HG02840 (cell line): Measurements from ENCODE around the gene STX1B.
A peak's percentile ranks its signal among the peaks of the same experiment; 100 is the strongest.

Experiments used
- ATAC-seq: cut with Tn5 transposase; IDR thresholded peaks from one replicate; pipeline ENCODE4 v1.9.1; 2021; ENCODE audit warnings: mild to moderate bottlenecking, moderate library complexity, moderate number of reproducible peaks; ENCODE audit not compliant: unreplicated experiment, low FRiP score

Gene STX1B

DNA sequence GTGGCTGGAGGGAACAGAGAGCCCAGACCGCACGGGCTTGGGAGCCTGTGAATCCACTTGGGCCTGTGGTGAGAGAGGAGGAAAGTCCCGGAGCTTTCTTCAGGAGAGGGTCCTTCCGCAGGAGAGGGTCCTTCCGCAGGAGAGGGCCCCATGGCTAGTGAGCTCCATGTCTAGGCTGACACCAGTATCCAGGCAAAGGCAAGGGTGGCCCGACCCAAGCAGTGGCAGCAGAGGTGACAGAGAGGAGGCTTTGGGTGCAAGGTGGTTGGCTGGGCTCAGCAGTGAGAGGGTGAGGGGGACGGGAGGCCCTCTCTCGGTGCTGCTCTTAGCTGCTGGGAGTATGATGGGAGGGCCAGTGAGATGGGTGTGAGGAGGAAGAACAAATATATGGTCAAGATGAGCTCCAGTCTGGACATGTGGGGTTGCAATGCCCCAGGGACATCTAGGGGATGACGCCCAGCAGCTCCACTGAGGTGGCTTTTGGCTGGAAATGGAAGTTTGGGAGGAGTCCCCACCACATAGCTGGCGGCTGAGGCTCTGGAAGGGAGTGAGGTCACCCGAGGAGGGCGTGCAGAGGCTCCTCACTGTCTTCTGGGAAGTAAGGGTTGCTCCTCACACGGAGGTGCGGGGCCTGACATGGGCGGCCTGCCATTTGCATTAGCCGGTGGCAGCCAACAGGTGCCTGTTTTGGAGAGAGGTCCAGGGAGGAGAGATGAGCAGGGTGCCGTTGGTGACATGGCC is 27.7 kb downstream of the STX1B start:
- ATAC-seq: no peak

DNA sequence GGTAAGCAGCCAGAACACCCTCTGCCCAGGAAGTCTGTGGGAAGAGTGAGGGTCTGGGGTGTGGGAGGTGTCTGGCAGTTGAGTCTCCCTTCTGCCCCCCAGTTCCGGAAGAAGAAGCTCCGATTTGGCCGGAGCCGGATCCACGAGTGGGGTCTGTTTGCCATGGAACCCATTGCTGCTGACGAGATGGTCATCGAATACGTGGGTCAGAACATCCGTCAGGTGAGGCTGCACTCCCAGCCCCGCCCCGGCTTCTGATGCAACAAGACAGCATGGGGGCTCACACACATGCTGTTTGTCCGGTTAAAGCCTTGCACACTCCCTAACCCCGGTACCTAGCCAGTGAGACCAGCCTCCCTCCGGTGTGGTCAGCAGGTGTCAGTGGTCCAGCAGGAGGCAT is 29.5 kb downstream of the STX1B start:
- ATAC-seq: no peak

DNA sequence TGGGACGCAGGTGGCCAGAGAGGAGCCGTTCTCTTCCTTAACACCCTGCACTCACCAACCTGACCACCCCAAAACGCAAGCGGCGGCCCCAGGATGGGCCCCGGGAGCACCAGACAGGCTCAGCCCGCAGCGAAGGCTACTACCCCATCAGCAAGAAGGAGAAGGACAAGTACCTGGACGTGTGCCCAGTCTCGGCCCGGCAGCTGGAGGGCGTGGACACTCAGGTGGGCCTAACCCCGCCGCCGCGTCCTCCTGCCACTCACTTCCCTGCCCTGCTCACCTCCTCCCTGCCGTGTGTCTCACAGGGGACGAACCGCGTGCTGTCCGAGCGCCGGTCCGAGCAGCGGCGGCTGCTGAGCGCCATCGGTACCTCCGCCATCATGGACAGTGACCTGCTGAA is 30.0 kb downstream of the STX1B start:
- ATAC-seq: no peak

DNA sequence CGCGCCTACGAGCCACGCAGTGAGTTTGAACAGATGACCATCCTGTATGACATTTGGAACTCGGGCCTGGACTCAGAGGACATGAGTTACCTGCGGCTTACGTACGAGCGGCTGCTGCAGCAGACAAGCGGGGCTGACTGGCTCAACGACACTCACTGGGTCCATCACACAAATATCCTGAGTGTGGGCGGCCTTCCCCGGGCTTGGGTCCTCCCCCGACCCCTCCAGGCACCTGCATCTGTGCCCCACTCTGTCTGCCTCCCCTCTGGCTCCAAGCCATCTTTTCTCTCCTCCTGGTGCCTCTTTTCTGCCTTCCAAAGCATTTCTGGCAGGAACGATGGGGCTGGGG is 30.4 kb downstream of the STX1B start:
- no peak for ATAC-seq

DNA sequence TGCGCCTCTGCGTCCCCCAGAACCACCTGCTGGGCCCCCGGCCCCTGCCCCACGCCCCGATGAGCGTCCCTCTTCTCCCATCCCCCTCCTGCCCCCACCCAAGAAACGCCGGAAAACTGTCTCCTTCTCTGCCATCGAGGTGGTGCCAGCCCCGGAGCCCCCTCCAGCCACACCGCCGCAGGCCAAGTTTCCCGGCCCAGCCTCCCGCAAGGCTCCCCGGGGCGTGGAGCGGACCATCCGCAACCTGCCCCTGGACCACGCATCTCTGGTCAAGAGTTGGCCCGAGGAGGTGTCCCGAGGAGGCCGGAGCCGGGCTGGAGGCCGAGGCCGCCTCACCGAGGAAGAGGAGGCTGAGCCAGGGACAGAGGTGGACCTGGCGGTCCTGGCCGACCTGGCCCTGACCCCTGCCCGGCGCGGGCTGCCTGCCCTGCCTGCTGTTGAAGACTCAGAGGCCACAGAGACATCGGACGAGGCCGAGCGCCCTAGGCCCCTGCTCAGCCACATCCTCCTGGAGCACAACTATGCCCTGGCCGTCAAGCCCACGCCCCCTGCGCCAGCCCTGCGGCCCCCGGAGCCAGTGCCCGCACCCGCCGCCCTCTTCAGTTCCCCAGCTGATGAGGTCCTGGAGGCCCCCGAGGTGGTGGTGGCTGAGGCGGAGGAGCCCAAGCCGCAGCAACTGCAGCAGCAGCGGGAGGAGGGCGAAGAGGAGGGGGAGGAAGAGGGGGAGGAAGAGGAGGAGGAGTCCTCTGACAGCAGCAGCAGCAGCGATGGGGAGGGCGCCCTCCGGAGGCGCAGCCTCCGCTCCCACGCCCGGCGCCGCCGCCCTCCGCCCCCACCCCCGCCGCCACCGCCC is 31.0 kb downstream of the STX1B start:
- ATAC-seq: no peak

DNA sequence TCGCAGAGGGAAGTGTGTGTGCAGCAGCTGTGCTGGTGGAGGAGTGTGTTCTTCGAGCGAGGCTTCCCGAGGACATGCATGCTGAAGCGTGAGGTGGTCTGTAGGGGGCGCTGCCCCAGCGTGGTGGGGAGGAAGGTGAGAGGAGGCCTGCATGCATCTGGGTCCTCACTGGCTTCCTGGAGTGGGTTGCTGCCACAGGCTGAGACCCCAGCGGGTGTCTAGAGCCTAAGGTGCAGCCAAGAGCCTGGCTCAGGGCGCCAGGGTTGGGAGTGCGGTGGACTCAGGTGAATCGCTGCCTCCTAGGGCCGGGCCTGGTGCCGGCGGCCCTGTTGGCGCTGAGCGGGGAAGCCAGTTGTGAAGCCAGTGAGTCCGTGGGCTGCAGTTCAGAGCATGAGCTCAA is 32.9 kb downstream of the STX1B start:
- no peak for ATAC-seq

DNA sequence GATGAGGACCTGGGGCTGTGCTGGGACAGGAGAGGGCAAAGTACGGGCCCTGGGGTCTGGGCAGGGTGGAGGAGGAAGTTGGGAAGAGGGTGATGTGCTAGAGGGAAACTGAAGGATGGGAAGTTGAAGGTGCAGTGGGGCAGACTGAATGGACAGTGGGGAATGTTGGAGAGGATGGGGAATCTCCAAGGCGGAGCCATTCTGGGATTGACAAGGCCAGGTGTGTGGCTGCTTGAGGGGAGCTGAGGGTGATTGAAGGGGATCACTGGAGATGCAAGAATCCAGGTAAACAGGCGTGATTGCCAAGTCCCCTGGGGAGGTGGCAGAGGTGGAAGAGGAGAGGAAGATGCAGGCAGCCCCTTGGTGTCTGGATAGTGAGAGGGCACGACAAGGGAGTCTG is 34.0 kb downstream of the STX1B start:
- no peak for ATAC-seq

DNA sequence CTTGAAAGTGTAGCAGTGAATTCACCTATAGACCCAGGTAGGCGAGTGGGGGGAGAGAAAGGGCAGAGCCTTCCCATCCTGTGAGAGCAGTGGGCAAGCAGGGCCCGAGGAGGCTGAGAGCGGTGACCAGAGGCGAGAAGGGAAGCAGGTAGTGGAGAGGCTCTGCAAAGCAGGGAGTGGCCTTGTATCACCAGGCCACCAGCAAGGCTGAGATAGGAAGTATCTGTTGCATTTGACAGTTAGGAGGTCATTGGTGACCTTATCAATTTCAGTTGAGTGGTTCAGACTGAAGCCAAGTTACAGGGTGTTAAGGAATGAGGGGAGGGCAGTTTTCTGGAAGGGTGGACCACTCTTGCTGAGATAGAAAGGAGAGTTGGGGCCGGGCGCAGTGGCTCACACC is 36.1 kb downstream of the STX1B start:
- no peak for ATAC-seq

DNA sequence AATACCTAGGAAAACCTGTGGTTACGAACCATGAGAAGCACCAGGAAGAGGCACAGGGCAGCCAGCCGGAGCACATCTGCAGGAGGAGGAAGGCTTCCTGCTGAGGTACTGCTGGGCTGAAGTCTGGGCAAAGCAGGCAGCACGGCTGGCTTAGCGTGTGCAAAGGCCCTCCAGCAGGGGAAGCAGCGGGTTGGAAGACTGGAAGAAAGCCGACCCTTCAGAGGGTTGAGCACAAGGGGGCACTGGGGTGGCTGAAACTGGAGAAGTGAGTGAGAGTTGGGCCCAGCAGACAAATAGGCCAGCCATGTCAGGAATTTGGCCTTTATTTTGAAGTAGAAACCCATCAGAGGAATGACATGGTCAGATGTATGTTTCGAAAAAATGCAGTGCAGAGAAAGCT is 37.6 kb downstream of the STX1B start:
- ATAC-seq: no peak

DNA sequence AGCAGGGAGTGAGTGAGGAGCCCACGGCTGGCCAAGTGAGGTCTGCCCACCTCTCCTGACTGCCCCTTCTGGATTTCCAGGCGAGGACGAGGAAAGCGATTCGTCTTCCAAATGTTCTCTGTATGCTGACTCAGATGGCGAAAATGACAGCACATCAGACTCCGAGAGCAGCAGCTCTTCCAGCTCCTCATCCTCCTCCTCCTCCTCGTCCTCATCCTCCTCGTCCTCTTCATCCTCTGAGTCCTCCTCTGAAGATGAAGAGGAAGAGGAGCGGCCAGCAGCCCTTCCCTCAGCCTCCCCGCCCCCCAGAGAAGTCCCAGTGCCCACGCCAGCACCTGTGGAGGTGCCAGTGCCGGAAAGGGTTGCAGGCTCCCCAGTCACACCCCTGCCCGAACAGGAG is 39.1 kb downstream of the STX1B start:
- no peak for ATAC-seq

DNA sequence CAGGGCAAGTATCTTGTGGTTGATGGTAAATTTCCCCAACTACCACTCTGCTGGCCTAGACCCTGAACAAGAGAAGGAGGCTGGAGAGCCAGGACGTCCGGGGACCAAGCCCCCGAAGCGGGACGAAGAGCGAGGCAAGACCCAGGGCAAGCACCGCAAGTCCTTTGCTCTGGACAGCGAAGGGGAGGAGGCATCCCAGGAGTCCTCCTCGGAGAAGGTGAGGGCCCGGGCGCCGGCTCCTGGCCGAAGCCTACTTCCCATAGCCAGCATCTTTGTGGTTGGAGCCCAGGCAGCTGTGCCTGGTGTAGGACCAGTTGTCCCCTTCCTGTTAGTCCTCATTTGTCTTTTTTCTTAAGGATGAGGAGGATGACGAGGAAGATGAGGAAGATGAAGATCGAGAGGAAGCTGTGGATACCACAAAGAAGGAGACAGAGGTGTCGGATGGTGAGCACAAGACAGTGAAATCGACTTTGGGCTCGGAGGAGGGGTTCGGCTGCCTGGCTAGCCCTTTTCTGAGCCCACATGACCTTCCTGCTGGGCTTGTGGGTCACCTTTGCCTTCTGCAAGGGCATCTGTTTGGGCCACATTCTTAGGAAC is 41.1 kb downstream of the STX1B start:
- ATAC-seq: no peak

DNA sequence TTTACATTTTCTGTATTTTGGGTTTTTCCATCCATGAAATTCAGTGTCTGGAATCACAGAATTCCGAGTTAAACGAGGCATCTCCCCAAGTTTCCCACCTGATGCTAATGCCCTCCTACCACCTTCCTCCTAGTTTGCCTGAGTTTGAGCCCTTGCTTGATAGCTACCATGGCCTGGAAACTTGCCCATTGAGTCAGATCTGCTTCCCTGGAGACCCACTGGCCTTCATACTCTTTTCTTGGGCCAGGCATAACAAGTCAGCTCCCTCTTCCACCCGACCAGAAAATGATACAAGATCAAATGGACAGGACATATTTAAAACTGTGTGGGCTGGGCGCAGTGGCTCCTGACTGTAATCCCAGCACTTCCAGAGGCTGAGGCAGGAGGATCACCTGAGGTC is 42.6 kb downstream of the STX1B start:
- ATAC-seq: no peak

DNA sequence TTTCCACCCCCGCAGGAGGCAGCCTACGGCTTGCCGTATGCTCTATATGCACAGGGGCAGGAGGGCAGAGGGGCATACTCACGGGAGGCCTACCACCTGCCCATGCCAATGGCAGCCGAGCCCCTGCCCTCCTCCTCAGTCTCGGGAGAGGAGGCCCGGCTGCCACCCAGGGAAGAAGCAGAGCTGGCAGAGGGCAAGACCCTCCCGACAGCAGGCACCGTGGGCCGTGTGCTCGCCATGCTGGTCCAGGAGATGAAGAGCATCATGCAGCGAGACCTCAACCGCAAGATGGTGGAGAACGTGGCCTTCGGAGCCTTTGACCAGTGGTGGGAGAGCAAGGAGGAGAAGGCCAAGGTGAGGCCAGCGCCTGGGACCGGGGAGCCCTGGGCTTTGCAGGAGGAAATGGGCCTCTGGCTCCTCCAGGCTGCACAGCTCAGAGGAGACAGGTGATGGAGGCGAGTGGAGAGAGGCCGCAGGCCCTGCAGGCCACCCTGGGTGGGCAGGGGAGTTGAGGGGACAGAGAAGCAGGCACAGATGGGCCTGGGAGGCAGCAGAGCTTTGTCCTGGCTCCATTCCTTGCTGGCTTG is 44.3 kb downstream of the STX1B start:
- no peak for ATAC-seq

DNA sequence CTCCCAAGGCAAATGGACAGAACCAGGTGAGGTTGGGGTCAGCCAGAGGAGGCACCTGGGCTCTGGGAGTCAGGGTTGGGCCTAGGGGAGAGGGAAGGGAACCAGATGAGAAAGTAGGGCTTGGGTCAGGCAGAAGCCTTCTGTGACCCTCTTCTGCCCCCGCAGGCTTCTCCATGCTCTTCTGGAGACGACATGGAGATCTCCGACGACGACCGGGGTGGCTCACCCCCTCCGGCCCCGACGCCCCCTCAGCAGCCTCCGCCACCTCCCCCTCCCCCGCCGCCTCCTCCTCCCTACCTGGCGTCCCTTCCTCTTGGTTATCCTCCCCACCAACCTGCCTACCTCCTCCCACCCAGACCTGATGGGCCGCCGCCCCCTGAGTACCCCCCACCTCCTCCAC is 45.0 kb downstream of the STX1B start:
- ATAC-seq: no peak

DNA sequence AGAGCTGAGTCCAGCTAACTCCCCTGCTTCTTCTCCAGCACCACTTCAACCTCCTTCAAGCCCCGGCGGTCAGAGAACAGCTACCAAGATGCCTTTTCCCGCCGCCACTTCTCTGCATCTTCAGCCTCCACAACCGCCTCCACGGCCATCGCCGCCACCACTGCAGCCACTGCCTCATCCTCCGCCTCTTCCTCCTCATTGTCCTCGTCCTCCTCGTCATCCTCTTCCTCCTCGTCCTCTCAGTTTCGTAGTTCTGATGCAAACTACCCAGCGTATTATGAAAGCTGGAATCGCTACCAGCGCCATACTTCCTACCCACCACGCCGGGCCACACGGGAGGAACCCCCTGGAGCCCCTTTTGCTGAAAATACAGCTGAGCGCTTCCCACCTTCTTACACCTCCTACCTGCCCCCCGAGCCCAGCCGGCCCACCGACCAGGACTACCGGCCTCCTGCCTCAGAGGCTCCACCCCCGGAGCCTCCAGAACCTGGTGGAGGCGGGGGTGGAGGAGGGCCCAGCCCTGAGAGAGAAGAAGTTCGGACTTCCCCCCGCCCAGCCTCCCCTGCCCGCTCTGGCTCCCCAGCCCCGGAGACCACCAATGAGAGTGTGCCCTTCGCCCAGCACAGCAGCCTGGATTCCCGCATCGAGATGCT is 45.7 kb downstream of the STX1B start:
- no peak for ATAC-seq

DNA sequence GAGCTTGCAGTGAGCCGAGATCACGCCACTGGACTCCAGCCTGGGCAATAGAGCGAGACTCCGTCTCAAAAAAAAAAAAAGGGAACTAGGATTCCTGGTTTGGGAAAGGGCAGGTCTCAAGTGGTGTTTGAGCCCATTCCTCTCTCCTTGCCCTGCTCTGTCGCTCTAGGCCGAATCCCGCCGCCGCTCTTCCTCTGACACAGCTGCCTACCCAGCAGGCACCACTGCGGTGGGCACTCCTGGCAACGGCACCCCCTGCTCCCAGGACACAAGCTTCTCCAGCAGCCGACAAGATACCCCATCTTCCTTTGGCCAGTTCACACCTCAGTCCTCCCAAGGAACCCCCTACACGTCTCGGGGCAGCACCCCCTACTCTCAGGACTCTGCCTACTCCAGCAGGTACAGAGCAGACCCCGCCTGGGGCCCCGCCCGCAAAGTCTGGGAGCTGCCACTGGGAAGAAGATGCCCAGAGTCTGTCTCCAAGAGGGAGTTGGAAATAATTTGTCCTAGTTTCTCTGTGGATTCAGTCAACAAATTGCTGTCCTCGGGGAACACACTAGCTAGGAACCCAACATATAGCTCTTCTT is 46.4 kb downstream of the STX1B start:
- ATAC-seq: no peak

DNA sequence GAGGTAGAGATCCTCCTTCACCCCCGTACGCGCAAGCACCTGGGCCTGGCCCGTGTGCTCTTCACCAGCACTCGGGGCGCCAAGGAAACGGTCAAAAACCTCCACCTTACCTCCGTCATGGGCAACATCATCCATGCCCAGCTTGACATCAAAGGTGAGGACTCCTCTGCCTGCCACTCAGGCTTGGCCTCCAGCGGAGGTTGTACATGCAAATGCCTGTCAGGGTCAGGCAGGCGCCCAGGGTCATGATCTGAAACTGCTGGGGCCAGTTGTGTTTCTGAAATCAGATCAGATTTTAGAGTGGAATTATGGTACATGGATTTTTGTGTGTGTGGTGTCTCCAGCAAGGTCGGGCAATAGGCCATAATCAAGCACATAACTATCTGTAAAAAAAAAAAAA is 49.1 kb downstream of the STX1B start:
- no peak for ATAC-seq

DNA sequence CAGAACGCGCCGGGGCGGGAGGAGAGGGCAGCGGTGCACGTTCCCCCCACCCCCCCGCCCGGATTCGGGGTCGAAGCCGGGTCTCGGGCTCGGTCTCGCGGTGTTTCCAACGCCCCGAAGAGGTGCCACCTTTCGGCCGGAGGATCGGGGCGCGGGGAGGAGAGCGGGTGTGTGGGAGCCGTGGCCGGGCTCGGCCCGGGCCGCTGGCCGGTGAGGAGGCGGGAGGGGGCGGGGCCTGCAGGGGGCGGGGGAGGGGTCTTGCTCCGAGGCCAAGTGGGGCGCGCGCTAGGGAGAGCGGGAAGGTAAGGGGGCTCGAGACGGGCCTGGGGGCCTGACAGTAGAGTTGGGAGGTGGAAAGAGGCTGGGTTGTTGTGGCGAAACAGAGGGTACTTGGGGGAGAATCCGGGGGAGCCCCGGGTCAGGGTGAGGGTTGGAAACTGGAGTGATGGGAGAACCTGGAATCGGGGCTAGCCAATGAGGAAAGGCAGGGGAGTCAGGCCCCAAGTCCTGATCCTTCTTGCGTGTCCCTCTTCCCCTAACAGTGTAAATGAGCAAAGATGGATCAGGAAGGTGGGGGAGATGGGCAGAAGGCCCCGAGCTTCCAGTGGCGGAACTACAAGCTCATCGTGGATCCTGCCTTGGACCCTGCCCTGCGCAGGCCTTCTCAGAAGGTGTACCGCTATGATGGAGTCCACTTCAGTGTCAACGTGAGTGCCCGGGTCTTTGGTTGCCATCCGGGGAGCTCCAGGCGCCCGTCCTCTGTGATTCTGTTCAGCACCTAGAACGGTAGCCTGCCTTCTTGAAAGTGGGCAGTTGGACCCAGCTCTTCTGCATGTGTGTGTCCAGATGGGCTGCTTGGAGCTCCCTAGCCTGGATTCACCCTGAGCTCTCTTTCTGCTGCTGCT is 52.0 kb downstream of the STX1B start:
- ATAC-seq: peak; percentile 22

DNA sequence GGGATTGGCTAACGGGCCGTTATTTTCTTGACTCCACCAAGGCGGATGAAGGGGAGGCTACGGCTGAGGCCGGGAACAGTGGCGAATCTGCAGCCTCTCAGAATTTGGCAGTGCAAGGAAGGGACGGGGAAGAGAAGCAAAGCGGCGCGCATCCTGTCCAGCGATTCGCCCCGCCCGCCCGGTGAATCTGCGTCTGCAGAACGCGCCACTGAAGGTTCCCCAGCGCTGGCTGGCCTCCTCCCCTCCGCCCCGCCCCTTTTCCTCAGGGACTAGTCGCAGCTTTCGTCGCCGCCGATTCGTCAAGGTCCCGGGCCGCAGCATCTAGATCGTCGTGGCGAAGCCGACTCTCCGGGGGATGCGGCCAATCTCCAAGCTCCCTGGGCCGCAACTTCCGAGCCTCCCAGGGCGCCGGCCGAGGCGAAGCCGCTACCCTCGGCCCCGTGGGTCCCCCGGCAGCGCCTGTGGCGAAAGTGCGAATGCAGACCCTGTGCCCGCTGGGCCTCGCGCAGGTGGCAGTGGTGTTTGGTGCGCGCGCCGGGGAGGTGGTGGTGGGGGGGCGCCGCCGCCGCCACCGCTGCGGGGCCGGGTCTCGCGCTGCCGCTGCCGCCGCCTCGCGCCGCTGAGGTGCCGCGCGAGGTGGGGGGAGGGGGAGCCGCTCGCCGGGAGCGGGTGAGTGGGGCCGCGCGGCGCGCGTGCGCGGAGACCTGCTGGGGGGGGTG is 52.8 kb downstream of the STX1B start, which contains the start of gene SETD1A:
TSS of gene SETD1A (plus strand) at position 299 of the 719 bp plus-strand sequence. CDS start 978 bp downstream, outside the sequence.
- ATAC-seq: peak; percentile 68
